NCI-H2081 treated with DMSO at 0.1 percent for 48 hours (cell line): ENCODE results near the gene ITPRIPL2.

Experiments
- DNase-seq: peaks from one replicate; lab custom pipeline; 2025; lab: John Stamatoyannopoulos, UW

Gene ITPRIPL2

GRCh38 chr16:19113577-19114358 lies at the start of gene ITPRIPL2:
ITPRIPL2 (plus strand) TSS chr16:19113964; CDS start chr16:19114462, 498 bp downstream.
- no peak for DNase-seq

GRCh38 chr16:19066988-19067348 lies 46.8 kb upstream of the ITPRIPL2 start:
- DNase-seq, result no peak

GRCh38 chr16:19067349-19068236 lies 46.2 kb upstream of the ITPRIPL2 start, which contains the start of gene COQ7:
COQ7 (plus strand) TSS chr16:19067614; CDS start chr16:19067665, 51 bp downstream.
- peak; percentile 98 for DNase-seq

- no peak for DNase-seq
These were observed 45.4 kb upstream of the ITPRIPL2 start for GRCh38 chr16:19068237-19068815.

- DNase-seq, result no peak
These were observed 41.7 kb upstream of the ITPRIPL2 start for GRCh38 chr16:19071811-19072777.

- DNase-seq, result no peak
These were observed 40.4 kb upstream of the ITPRIPL2 start for GRCh38 chr16:19073344-19073743.

GRCh38 chr16:19073863-19074262 lies 39.9 kb upstream of the ITPRIPL2 start:
- no peak for DNase-seq

- DNase-seq, result no peak
These were observed 38.3 kb upstream of the ITPRIPL2 start for GRCh38 chr16:19075511-19075910.

GRCh38 chr16:19077879-19078278 lies 35.9 kb upstream of the ITPRIPL2 start:
- DNase-seq, result no peak

GRCh38 chr16:19083670-19084069 lies 30.1 kb upstream of the ITPRIPL2 start:
- no peak for DNase-seq

GRCh38 chr16:19084139-19084538 lies 29.6 kb upstream of the ITPRIPL2 start:
- DNase-seq, result no peak

- no peak for DNase-seq
These were observed 28.9 kb upstream of the ITPRIPL2 start for GRCh38 chr16:19084879-19085278.

GRCh38 chr16:19085679-19086200 lies 28.0 kb upstream of the ITPRIPL2 start:
- no peak for DNase-seq

GRCh38 chr16:19086322-19087199 lies 27.2 kb upstream of the ITPRIPL2 start:
- DNase-seq, result no peak

- DNase-seq, result no peak
These were observed 25.3 kb upstream of the ITPRIPL2 start for GRCh38 chr16:19088341-19088916.

- no peak for DNase-seq
These were observed 24.3 kb upstream of the ITPRIPL2 start for GRCh38 chr16:19089410-19089955.

GRCh38 chr16:19090916-19091315 lies 22.8 kb upstream of the ITPRIPL2 start:
- DNase-seq, result no peak

- DNase-seq, result no peak
These were observed 20.9 kb upstream of the ITPRIPL2 start for GRCh38 chr16:19092653-19093410.
